Measurements from ENCODE around the gene STX7.

STX7 gene

GRCh38 chr6:132548746-132549463, 36.0 kb upstream of the STX7 start:
- Histone ChIP-seq H4K20me1 (ENCODE audit: insufficient read depth, low read length) (no peaks in the 10 kb centered on the region), H3K36me3 (ENCODE audit: insufficient read depth, low read length) (no peaks in the 10 kb centered on the region), H3K4me3 (ENCODE audit: low read depth in 1 of 2, low read length in 2 of 2) (no peak overlapping the region), H3K27me3 (ENCODE audit: insufficient read depth, low read length, poor library complexity) (peaks cover 19% of the 10 kb centered on the region), H3K4me2 (ENCODE audit: insufficient read depth, low read length) (no peak overlapping the region), H3K9me3 (ENCODE audit: insufficient read depth, low read length, severe bottlenecking) (no peaks in the 10 kb centered on the region), H3K9ac (ENCODE audit: low read depth, low read length) (no peak overlapping the region), H2AFZ (ENCODE audit: low read depth, low read length) (no peak overlapping the region), H3K4me1 (ENCODE audit: insufficient read depth, low read length) (no peaks in the 10 kb centered on the region), H3K79me2 (ENCODE audit: insufficient read depth, low read length) (no peaks in the 10 kb centered on the region), H3K27ac (ENCODE audit: low read length) (no peak overlapping the region)
- TF ChIP-seq CTCF (IDR thresholded peaks at IDR 0.05; ENCODE audit: borderline replicate concordance, extremely low read depth, low read length, poor library complexity, severe bottlenecking) (no peak), EZH2 (IDR thresholded peaks at IDR 0.05; ENCODE audit: borderline replicate concordance, low read depth, low read length, severe bottlenecking) (no peak)
- no peak for DNase-seq
- no peak for ATAC-seq (ENCODE audit: insufficient read depth, low read depth)

GRCh38 chr6:132544826-132545225, 31.9 kb upstream of the STX7 start:
- Histone ChIP-seq H4K20me1 (ENCODE audit: insufficient read depth, low read length) (no peaks in the 10 kb centered on the region), H2AFZ (ENCODE audit: low read depth, low read length) (no peak overlapping the region), H3K4me3 (ENCODE audit: low read depth in 1 of 2, low read length in 2 of 2) (no peak overlapping the region), H3K36me3 (ENCODE audit: insufficient read depth, low read length) (no peaks in the 10 kb centered on the region), H3K27ac (ENCODE audit: low read length) (no peak overlapping the region), H3K9ac (ENCODE audit: low read depth, low read length) (no peak overlapping the region), H3K27me3 (ENCODE audit: insufficient read depth, low read length, poor library complexity) (peaks cover 19% of the 10 kb centered on the region), H3K79me2 (ENCODE audit: insufficient read depth, low read length) (no peaks in the 10 kb centered on the region), H3K9me3 (ENCODE audit: insufficient read depth, low read length, severe bottlenecking) (no peaks in the 10 kb centered on the region), H3K4me1 (ENCODE audit: insufficient read depth, low read length) (no peaks in the 10 kb centered on the region), H3K4me2 (ENCODE audit: insufficient read depth, low read length) (no peak overlapping the region)
- TF ChIP-seq CTCF (IDR thresholded peaks at IDR 0.05; ENCODE audit: borderline replicate concordance, extremely low read depth, low read length, poor library complexity, severe bottlenecking) (no peak), EZH2 (IDR thresholded peaks at IDR 0.05; ENCODE audit: borderline replicate concordance, low read depth, low read length, severe bottlenecking) (no peak)
- ATAC-seq (ENCODE audit: insufficient read depth, low read depth) (no peak), DNase-seq (no peak)

GRCh38 chr6:132537977-132538376, 25.1 kb upstream of the STX7 start, which contains the start of gene TAAR9:
TSS of gene TAAR9 (plus strand) at chr6:132538277. CDS start at chr6:132538290, 13 bp downstream.
- no peak for ATAC-seq (ENCODE audit: insufficient read depth, low read depth)

More at GRCh38 chr6:132537977-132538376, 25.1 kb upstream of the STX7 start, which contains the start of gene TAAR9:
- no peak within 1 kb of the TSS for H3K4me3 ChIP-seq (ENCODE audit: low read depth in 1 of 2, low read length in 2 of 2)
- no peak within 1 kb of the TSS for H3K4me2 ChIP-seq (ENCODE audit: insufficient read depth, low read length)
- no peak within 1 kb of the TSS for H2AFZ ChIP-seq (ENCODE audit: low read depth, low read length)
- H3K27ac ChIP-seq (ENCODE audit: low read length) = no peak within 1 kb of the TSS
- H3K36me3 ChIP-seq (ENCODE audit: insufficient read depth, low read length) = no peaks in the 10 kb centered on the region
- no peak within 1 kb of the TSS for H3K9ac ChIP-seq (ENCODE audit: low read depth, low read length)
- peaks cover 14% of the 10 kb centered on the region for H3K27me3 ChIP-seq (ENCODE audit: insufficient read depth, low read length, poor library complexity)
- no peaks in the 10 kb centered on the region for H3K4me1 ChIP-seq (ENCODE audit: insufficient read depth, low read length)
- H4K20me1 ChIP-seq (ENCODE audit: insufficient read depth, low read length) = no peaks in the 10 kb centered on the region
- H3K9me3 ChIP-seq (ENCODE audit: insufficient read depth, low read length, severe bottlenecking) = no peaks in the 10 kb centered on the region
- TF ChIP-seq CTCF (IDR thresholded peaks at IDR 0.05; ENCODE audit: borderline replicate concordance, extremely low read depth, low read length, poor library complexity, severe bottlenecking) = no peak
- TF ChIP-seq EZH2 (IDR thresholded peaks at IDR 0.05; ENCODE audit: borderline replicate concordance, low read depth, low read length, severe bottlenecking) = no peak
- H3K79me2 ChIP-seq (ENCODE audit: insufficient read depth, low read length) = no peaks in the 10 kb centered on the region
- DNase-seq = no peak
